Esophagus muscularis mucosa (tissue), 4 donors: Measurements from ENCODE around the gene ZMIZ1.

ENCODE experiments used
- CTCF ChIP-seq, 3 experiments: fragments of 200-600 bp in 2 of 3; fragments of 450-650 bp in 1 of 3; sonication (generic) in 2 of 3; IDR thresholded peaks; one replicate each; pipeline ENCODE4 v1.5.1; 2017 to 2019; ENCODE audit warnings: antibody characterized with exemption in 3 of 3, mild to moderate bottlenecking in 2 of 3, moderate library complexity in 1 of 3
- EP300 ChIP-seq: sonication (generic); formaldehyde crosslinking; IDR thresholded peaks from one replicate; pipeline ENCODE4 v1.6.1; 2017; ENCODE audit warnings: antibody characterized with exemption
- POLR2A ChIP-seq: fragments of 450-650 bp; IDR thresholded peaks from one replicate; pipeline ENCODE4 v1.6.1; 2017; ENCODE audit warnings: antibody characterized with exemption, moderate library complexity, mild to moderate bottlenecking, low read depth
- POLR2AphosphoS5 ChIP-seq, 2 donors: sonication (generic); formaldehyde crosslinking; IDR thresholded peaks; one replicate each; pipeline ENCODE4 v1.6.1; 2017; ENCODE audit warnings: antibody characterized with exemption in 2 of 2

- no peak for TF ChIP-seq CTCF (IDR thresholded peaks at IDR 0.05)
- no peak for TF ChIP-seq POLR2A
- no peak for TF ChIP-seq POLR2AphosphoS5 (IDR thresholded peaks at IDR 0.05)
- no peak for TF ChIP-seq EP300
Observed at GRCh38 chr10:79128241-79128922, 59.6 kb downstream of the ZMIZ1 start.
